KMS-11 (cell line): ENCODE measurements around the gene NCOA6.
A peak's percentile ranks its signal among the peaks of the same experiment; 100 is the strongest.

Experiments used
- H2AFZ ChIP-seq: fragments of 200-600 bp; sonication (generic); 2 replicates; pipeline ENCODE4 v1.6.1; 2016; ENCODE audit warnings: antibody characterized with exemption, mixed run types, low read depth
- H3K27ac ChIP-seq: fragments of 200-600 bp; sonication (generic); 2 replicates; pipeline ENCODE4 v1.6.1; 2016; ENCODE audit warnings: mild to moderate bottlenecking, mixed run types
- H3K27me3 ChIP-seq: fragments of 200-600 bp; sonication (generic); 2 replicates; pipeline ENCODE4 v1.6.1; 2017; ENCODE audit warnings: mild to moderate bottlenecking, low read depth, mixed run types, moderate library complexity; ENCODE audit not compliant: insufficient read depth
- H3K36me3 ChIP-seq: fragments of 200-600 bp; sonication (generic); 2 replicates; pipeline ENCODE4 v1.6.1; 2017; ENCODE audit warnings: mild to moderate bottlenecking, mixed run types; ENCODE audit not compliant: insufficient read depth
- H3K4me1 ChIP-seq: fragments of 200-600 bp; sonication (generic); 2 replicates; pipeline ENCODE4 v1.6.1; 2016; ENCODE audit warnings: mild to moderate bottlenecking, low read depth, mixed run types; ENCODE audit not compliant: poor library complexity, severe bottlenecking
- H3K4me2 ChIP-seq: fragments of 200-600 bp; sonication (generic); 2 replicates; pipeline ENCODE4 v1.7.0; 2016; ENCODE audit warnings: mild to moderate bottlenecking, mixed run types
- H3K4me3 ChIP-seq: fragments of 200-600 bp; sonication (generic); IDR thresholded peaks from 2 replicates; pipeline ENCODE4 v1.6.1; 2017; ENCODE audit warnings: low read depth, low read length, mixed read lengths; ENCODE audit not compliant: insufficient read depth
- H3K79me2 ChIP-seq: fragments of 200-600 bp; sonication (generic); 2 replicates; pipeline ENCODE4 v1.6.1; 2016; ENCODE audit warnings: low read depth, mixed run types; ENCODE audit not compliant: insufficient read depth
- H3K9ac ChIP-seq: fragments of 200-600 bp; sonication (generic); 2 replicates; pipeline ENCODE4 v1.6.1; 2016; ENCODE audit warnings: mild to moderate bottlenecking, mixed run types
- H4K20me1 ChIP-seq: fragments of 200-600 bp; sonication (generic); 2 replicates; pipeline ENCODE4 v1.6.1; 2016; ENCODE audit warnings: mild to moderate bottlenecking, mixed run types; ENCODE audit not compliant: insufficient read depth
- CTCF ChIP-seq: fragments of 200-600 bp; sonication (generic); conservative IDR thresholded peaks from 2 replicates; pipeline ENCODE4 v1.6.1; 2017; ENCODE audit warnings: low read depth, mild to moderate bottlenecking, antibody characterized with exemption, low read length, moderate library complexity, mixed read lengths

NCOA6 gene

GRCh38 chr20:34824806-34825529 is 483 bp downstream of the NCOA6 start:
- TF ChIP-seq CTCF = no peak
- Histone ChIP-seq H3K4me2 (peak overlapping the region; percentile 49), H3K27ac (peak overlapping the region; percentile 56), H3K79me2 (peaks cover 48% of the 10 kb centered on the region), H3K4me3 (peak overlapping the region; percentile 47), H3K27me3 (no peaks in the 10 kb centered on the region), H4K20me1 (peaks cover 18% of the 10 kb centered on the region; the same call in 1 of the 2 replicates), H3K36me3 (no peaks in the 10 kb centered on the region), H3K4me1 (peaks cover 27% of the 10 kb centered on the region), H2AFZ (peak overlapping the region; percentile 51), H3K9ac (peak overlapping the region; percentile 71)

GRCh38 chr20:34824452-34824805 is 1.0 kb downstream of the NCOA6 start:
- Histone ChIP-seq H3K27me3 (no peaks in the 10 kb centered on the region), H3K4me1 (peaks cover 27% of the 10 kb centered on the region), H4K20me1 (peaks cover 18% of the 10 kb centered on the region; the same call in 1 of the 2 replicates), H3K9ac (peak overlapping the region; percentile 71), H3K79me2 (peaks cover 54% of the 10 kb centered on the region), H2AFZ (peak overlapping the region; percentile 51; the same call in 1 of the 2 replicates), H3K36me3 (no peaks in the 10 kb centered on the region), H3K4me3 (peak overlapping the region; percentile 47), H3K27ac (peak overlapping the region; percentile 56), H3K4me2 (peak overlapping the region; percentile 49)
- no peak for TF ChIP-seq CTCF

GRCh38 chr20:34824026-34824425 is 1.4 kb downstream of the NCOA6 start:
- peaks cover 18% of the 10 kb centered on the region; the same call in 1 of the 2 replicates for H4K20me1 ChIP-seq
- peak overlapping the region; percentile 71; the same call in 1 of the 2 replicates for H3K9ac ChIP-seq
- peaks cover 27% of the 10 kb centered on the region for H3K4me1 ChIP-seq
- H2AFZ ChIP-seq = no peak overlapping the region; the same call in 1 of the 2 replicates
- no peaks in the 10 kb centered on the region for H3K36me3 ChIP-seq
- no peak for TF ChIP-seq CTCF
- H3K4me2 ChIP-seq = peak overlapping the region; percentile 49
- H3K27ac ChIP-seq = peak overlapping the region; percentile 56; the same call in 1 of the 2 replicates
- peak overlapping the region; percentile 47 for H3K4me3 ChIP-seq
- H3K27me3 ChIP-seq = no peaks in the 10 kb centered on the region
- peaks cover 56% of the 10 kb centered on the region for H3K79me2 ChIP-seq

- peaks cover 23% of the 10 kb centered on the region; the same call in 1 of the 2 replicates for H4K20me1 ChIP-seq
- peaks cover 24% of the 10 kb centered on the region for H3K4me1 ChIP-seq
- H3K9ac ChIP-seq = no peak overlapping the region
- no peak overlapping the region for H3K4me2 ChIP-seq
- peaks cover 82% of the 10 kb centered on the region for H3K79me2 ChIP-seq
- H2AFZ ChIP-seq = no peak overlapping the region
- no peak for TF ChIP-seq CTCF
- H3K27ac ChIP-seq = no peak overlapping the region
- no peaks in the 10 kb centered on the region for H3K36me3 ChIP-seq
- no peak overlapping the region for H3K4me3 ChIP-seq
- H3K27me3 ChIP-seq = no peaks in the 10 kb centered on the region
Measured at GRCh38 chr20:34820805-34821578, 4.5 kb downstream of the NCOA6 start.
